Astrocyte (in vitro differentiated cells and primary cell): ENCODE data around the gene SPAG6.

Experiments used
- EZH2 ChIP-seq: IDR thresholded peaks from 2 replicates; pipeline ENCODE4 v1.6.1; 2012; ENCODE audit warnings: mild to moderate bottlenecking, low read length, inconsistent platforms; ENCODE audit not compliant: insufficient read depth
- TF ChIP-seq, protein P1 (sequence below): IDR thresholded peaks from 2 replicates; pipeline ENCODE4 v1.5.1; 2011; ENCODE audit warnings: low read depth, mild to moderate bottlenecking, inconsistent platforms, low read length, moderate library complexity; ENCODE audit not compliant: insufficient read depth

DNA sequence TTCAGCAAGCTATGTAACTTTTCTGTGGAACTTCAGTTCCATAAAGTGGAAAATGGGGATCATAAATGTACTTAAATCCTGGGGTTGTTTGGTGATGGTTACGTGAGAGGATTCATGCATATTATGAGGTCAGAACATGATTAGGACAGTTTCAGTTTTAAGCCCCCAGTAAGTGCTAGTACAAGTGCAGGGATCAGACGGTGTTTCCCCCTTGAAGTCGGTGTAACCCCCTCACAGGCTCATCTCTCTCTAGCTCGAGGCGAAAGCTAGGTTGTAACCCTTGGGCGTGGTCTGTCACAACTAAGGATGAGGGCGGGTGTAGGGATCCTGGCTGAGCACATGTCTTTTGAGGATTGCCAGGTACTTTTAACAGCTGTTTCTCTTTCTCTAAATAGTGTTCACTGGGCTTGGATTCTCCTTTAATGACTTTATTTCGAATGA is 84.7 kb downstream of the SPAG6 start:
- TF ChIP-seq, protein P1, sequence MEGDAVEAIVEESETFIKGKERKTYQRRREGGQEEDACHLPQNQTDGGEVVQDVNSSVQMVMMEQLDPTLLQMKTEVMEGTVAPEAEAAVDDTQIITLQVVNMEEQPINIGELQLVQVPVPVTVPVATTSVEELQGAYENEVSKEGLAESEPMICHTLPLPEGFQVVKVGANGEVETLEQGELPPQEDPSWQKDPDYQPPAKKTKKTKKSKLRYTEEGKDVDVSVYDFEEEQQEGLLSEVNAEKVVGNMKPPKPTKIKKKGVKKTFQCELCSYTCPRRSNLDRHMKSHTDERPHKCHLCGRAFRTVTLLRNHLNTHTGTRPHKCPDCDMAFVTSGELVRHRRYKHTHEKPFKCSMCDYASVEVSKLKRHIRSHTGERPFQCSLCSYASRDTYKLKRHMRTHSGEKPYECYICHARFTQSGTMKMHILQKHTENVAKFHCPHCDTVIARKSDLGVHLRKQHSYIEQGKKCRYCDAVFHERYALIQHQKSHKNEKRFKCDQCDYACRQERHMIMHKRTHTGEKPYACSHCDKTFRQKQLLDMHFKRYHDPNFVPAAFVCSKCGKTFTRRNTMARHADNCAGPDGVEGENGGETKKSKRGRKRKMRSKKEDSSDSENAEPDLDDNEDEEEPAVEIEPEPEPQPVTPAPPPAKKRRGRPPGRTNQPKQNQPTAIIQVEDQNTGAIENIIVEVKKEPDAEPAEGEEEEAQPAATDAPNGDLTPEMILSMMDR, result no peak
- no peak for TF ChIP-seq EZH2
